HG03571 (cell line): ENCODE results near the gene SLC36A2.

Experiments used
- ATAC-seq: cut with Tn5 transposase; IDR thresholded peaks from one replicate; pipeline ENCODE4 v1.9.1; 2021; ENCODE audit not compliant: unreplicated experiment

SLC36A2 gene

GRCh38 chr5:151284392-151284967 is 62.9 kb downstream of the SLC36A2 start:
- no peak for ATAC-seq

GRCh38 chr5:151283120-151283825 is 64.1 kb downstream of the SLC36A2 start:
- no peak for ATAC-seq

- ATAC-seq, result no peak
These were observed 66.2 kb downstream of the SLC36A2 start for GRCh38 chr5:151281001-151281639.

GRCh38 chr5:151280443-151280842 is 66.9 kb downstream of the SLC36A2 start:
- ATAC-seq, result no peak

- ATAC-seq, result no peak
These were observed 68.5 kb downstream of the SLC36A2 start for GRCh38 chr5:151278845-151279244.

- ATAC-seq, result no peak
These were observed 71.6 kb downstream of the SLC36A2 start for GRCh38 chr5:151275803-151276202.

- ATAC-seq, result no peak
These were observed 72.7 kb downstream of the SLC36A2 start for GRCh38 chr5:151274666-151275065.

GRCh38 chr5:151271336-151271735 is 76.0 kb downstream of the SLC36A2 start:
- ATAC-seq, result no peak

GRCh38 chr5:151270599-151270998 is 76.8 kb downstream of the SLC36A2 start:
- no peak for ATAC-seq

GRCh38 chr5:151267491-151268260 is 79.7 kb downstream of the SLC36A2 start:
- ATAC-seq, result no peak
